ENCODE results near the gene FADS6.
A peak's percentile ranks its signal among the peaks of the same experiment; 100 is the strongest.
"Not testable (repeated sequence)": the region's sequence is repeated elsewhere in the genome, so short reads cannot be mapped to it uniquely, and the experiment has no call there.

The FADS6 gene

GRCh38 chr17:74920306-74920620 lies 26.8 kb upstream of the FADS6 start:
- no CpG with 5 or more reads among the region's 27 CpGs for WGBS (ENCODE audit: insufficient coverage, insufficient read length)
- H3K9me3 ChIP-seq (ENCODE audit: control insufficient read depth, insufficient read depth, low read length) = no peaks in the 10 kb centered on the region

GRCh38 chr17:74919440-74920305 lies 26.2 kb upstream of the FADS6 start:
- Histone ChIP-seq H3K4me1 (ENCODE audit: control insufficient read depth, insufficient read depth, low read length) (peaks cover 9% of the 10 kb centered on the region), H3K9me3 (ENCODE audit: control insufficient read depth, insufficient read depth, low read length) (no peaks in the 10 kb centered on the region), H3K27ac (ENCODE audit: low read length) (no peak overlapping the region), H3K36me3 (ENCODE audit: control insufficient read depth, insufficient read depth, low read length) (no peaks in the 10 kb centered on the region; the same call in 1 of the 2 replicates), H3K27me3 (ENCODE audit: control insufficient read depth, insufficient read depth, low read length) (peaks cover 20% of the 10 kb centered on the region), H3K4me3 (ENCODE audit: low read length) (no peak overlapping the region)
- WGBS (ENCODE audit: insufficient coverage, insufficient read length) = no CpG with 5 or more reads among the region's 67 CpGs
- peak; percentile 22 for DNase-seq (ENCODE audit: low read depth, low spot score)

More at GRCh38 chr17:74920306-74920620, 26.8 kb upstream of the FADS6 start:
- H3K36me3 ChIP-seq (ENCODE audit: control insufficient read depth, insufficient read depth, low read length) = no peaks in the 10 kb centered on the region; the same call in 1 of the 2 replicates
- peaks cover 26% of the 10 kb centered on the region for H3K27me3 ChIP-seq (ENCODE audit: control insufficient read depth, insufficient read depth, low read length)
- peaks cover 10% of the 10 kb centered on the region for H3K4me1 ChIP-seq (ENCODE audit: control insufficient read depth, insufficient read depth, low read length)
- H3K4me3 ChIP-seq (ENCODE audit: low read length) = no peak overlapping the region
- no peak overlapping the region for H3K27ac ChIP-seq (ENCODE audit: low read length)
- no peak for DNase-seq (ENCODE audit: low read depth, low spot score)

- Histone ChIP-seq H3K36me3 (ENCODE audit: control insufficient read depth, insufficient read depth, low read length) (no peaks in the 10 kb centered on the region; the same call in 1 of the 2 replicates), H3K4me3 (ENCODE audit: low read length) (no peak overlapping the region), H3K27ac (ENCODE audit: low read length) (no peak overlapping the region), H3K4me1 (ENCODE audit: control insufficient read depth, insufficient read depth, low read length) (peaks cover 8% of the 10 kb centered on the region), H3K27me3 (ENCODE audit: control insufficient read depth, insufficient read depth, low read length) (peaks cover 12% of the 10 kb centered on the region), H3K9me3 (ENCODE audit: control insufficient read depth, insufficient read depth, low read length) (no peaks in the 10 kb centered on the region)
- no CpG with 5 or more reads among the region's 5 CpGs for WGBS (ENCODE audit: insufficient coverage, insufficient read length)
- DNase-seq (ENCODE audit: low read depth, low spot score) = no peak
These were observed 25.5 kb upstream of the FADS6 start for GRCh38 chr17:74918906-74919305.

GRCh38 chr17:74917430-74917829 lies 24.0 kb upstream of the FADS6 start:
- no CpG with 5 or more reads among the region's 10 CpGs for WGBS (ENCODE audit: insufficient coverage, insufficient read length)
- Histone ChIP-seq H3K9me3 (ENCODE audit: control insufficient read depth, insufficient read depth, low read length) (no peaks in the 10 kb centered on the region), H3K36me3 (ENCODE audit: control insufficient read depth, insufficient read depth, low read length) (no peaks in the 10 kb centered on the region), H3K27ac (ENCODE audit: low read length) (no peak overlapping the region), H3K4me1 (ENCODE audit: control insufficient read depth, insufficient read depth, low read length) (peaks cover 8% of the 10 kb centered on the region), H3K27me3 (ENCODE audit: control insufficient read depth, insufficient read depth, low read length) (peaks cover 3% of the 10 kb centered on the region), H3K4me3 (ENCODE audit: low read length) (no peak overlapping the region)
- no peak for DNase-seq (ENCODE audit: low read depth, low spot score)

- Histone ChIP-seq H3K9me3 (ENCODE audit: control insufficient read depth, insufficient read depth, low read length) (no peaks in the 10 kb centered on the region), H3K27me3 (ENCODE audit: control insufficient read depth, insufficient read depth, low read length) (no peaks in the 10 kb centered on the region), H3K27ac (ENCODE audit: low read length) (no peak overlapping the region), H3K4me1 (ENCODE audit: control insufficient read depth, insufficient read depth, low read length) (peaks cover 8% of the 10 kb centered on the region), H3K36me3 (ENCODE audit: control insufficient read depth, insufficient read depth, low read length) (no peaks in the 10 kb centered on the region), H3K4me3 (ENCODE audit: low read length) (no peak overlapping the region)
- WGBS (ENCODE audit: insufficient coverage, insufficient read length) = no CpG with 5 or more reads among the region's 11 CpGs
- DNase-seq (ENCODE audit: low read depth, low spot score) = no peak
These were observed 23.4 kb upstream of the FADS6 start for GRCh38 chr17:74916851-74917199.

GRCh38 chr17:74916136-74916850 lies 22.9 kb upstream of the FADS6 start:
- Histone ChIP-seq H3K36me3 (ENCODE audit: control insufficient read depth, insufficient read depth, low read length) (no peaks in the 10 kb centered on the region), H3K4me1 (ENCODE audit: control insufficient read depth, insufficient read depth, low read length) (peaks cover 8% of the 10 kb centered on the region), H3K27me3 (ENCODE audit: control insufficient read depth, insufficient read depth, low read length) (no peaks in the 10 kb centered on the region), H3K9me3 (ENCODE audit: control insufficient read depth, insufficient read depth, low read length) (no peaks in the 10 kb centered on the region), H3K4me3 (ENCODE audit: low read length) (no peak overlapping the region), H3K27ac (ENCODE audit: low read length) (no peak overlapping the region)
- DNase-seq (ENCODE audit: low read depth, low spot score) = no peak
- WGBS (ENCODE audit: insufficient coverage, insufficient read length) = no CpG with 5 or more reads among the region's 13 CpGs

GRCh38 chr17:74911423-74911822 lies 18.0 kb upstream of the FADS6 start:
- H3K27me3 ChIP-seq (ENCODE audit: control insufficient read depth, insufficient read depth, low read length); H3K27ac ChIP-seq (ENCODE audit: low read length); H3K36me3 ChIP-seq (ENCODE audit: control insufficient read depth, insufficient read depth, low read length); H3K9me3 ChIP-seq (ENCODE audit: control insufficient read depth, insufficient read depth, low read length); H3K4me1 ChIP-seq (ENCODE audit: control insufficient read depth, insufficient read depth, low read length); DNase-seq (ENCODE audit: low read depth, low spot score); H3K4me3 ChIP-seq (ENCODE audit: low read length): not testable (repeated sequence)
- WGBS (ENCODE audit: insufficient coverage, insufficient read length) = no CpG with 5 or more reads among the region's 8 CpGs

GRCh38 chr17:74909097-74909496 lies 15.7 kb upstream of the FADS6 start:
- not testable (repeated sequence) for H3K27me3 ChIP-seq (ENCODE audit: control insufficient read depth, insufficient read depth, low read length); H3K27ac ChIP-seq (ENCODE audit: low read length); H3K4me3 ChIP-seq (ENCODE audit: low read length); H3K36me3 ChIP-seq (ENCODE audit: control insufficient read depth, insufficient read depth, low read length); H3K9me3 ChIP-seq (ENCODE audit: control insufficient read depth, insufficient read depth, low read length); H3K4me1 ChIP-seq (ENCODE audit: control insufficient read depth, insufficient read depth, low read length); DNase-seq (ENCODE audit: low read depth, low spot score)
- no CpG with 5 or more reads among the region's 4 CpGs for WGBS (ENCODE audit: insufficient coverage, insufficient read length)

GRCh38 chr17:74907012-74907411 lies 13.6 kb upstream of the FADS6 start:
- no peaks in the 10 kb centered on the region for H3K36me3 ChIP-seq (ENCODE audit: control insufficient read depth, insufficient read depth, low read length)
- no peak for DNase-seq (ENCODE audit: low read depth, low spot score)
- H3K27me3 ChIP-seq (ENCODE audit: control insufficient read depth, insufficient read depth, low read length) = no peaks in the 10 kb centered on the region
- H3K27ac ChIP-seq (ENCODE audit: low read length) = no peak overlapping the region
- WGBS (ENCODE audit: insufficient coverage, insufficient read length) = no CpG with 5 or more reads among the region's 34 CpGs
- no peaks in the 10 kb centered on the region; the same call in 1 of the 2 replicates for H3K4me1 ChIP-seq (ENCODE audit: control insufficient read depth, insufficient read depth, low read length)
- no peak overlapping the region for H3K4me3 ChIP-seq (ENCODE audit: low read length)
- no peaks in the 10 kb centered on the region for H3K9me3 ChIP-seq (ENCODE audit: control insufficient read depth, insufficient read depth, low read length)

GRCh38 chr17:74906214-74906793 lies 12.9 kb upstream of the FADS6 start:
- H3K4me3 ChIP-seq (ENCODE audit: low read length); H3K27ac ChIP-seq (ENCODE audit: low read length); H3K36me3 ChIP-seq (ENCODE audit: control insufficient read depth, insufficient read depth, low read length); H3K9me3 ChIP-seq (ENCODE audit: control insufficient read depth, insufficient read depth, low read length); H3K4me1 ChIP-seq (ENCODE audit: control insufficient read depth, insufficient read depth, low read length); DNase-seq (ENCODE audit: low read depth, low spot score); H3K27me3 ChIP-seq (ENCODE audit: control insufficient read depth, insufficient read depth, low read length): not testable (repeated sequence)
- WGBS (ENCODE audit: insufficient coverage, insufficient read length) = no CpG with 5 or more reads among the region's 6 CpGs
